Stimulated activated CD4-positive, alpha-beta T cell treated with anti-CD3 and anti-CD28 coated beads, Interleukin-1b, Interleukin-23, amount 100 ng/mL, for 1 hour (primary cell): Measurements from ENCODE around the gene CLDN3.
"Not testable (repeated sequence)": the region's sequence is repeated elsewhere in the genome, so short reads cannot be mapped to it uniquely, and the experiment has no call there.

Experiments
- DNase-seq, 2 donors: peaks; one replicate each; pipeline ENCODE4 v3.0.0-alpha.2; 2020; ENCODE audit warnings: low read depth in 2 of 2

The CLDN3 gene

GRCh38 chr7:73770002-73770859 is at the start of gene CLDN3:
TSS of gene CLDN3 (minus strand) at chr7:73770270. CDS start at chr7:73770049, 221 bp downstream.
- no peak for DNase-seq

- DNase-seq = no peak
These were observed 47.1 kb upstream of the CLDN3 start for GRCh38 chr7:73817121-73817520.

- DNase-seq = no peak
These were observed 45.4 kb upstream of the CLDN3 start for GRCh38 chr7:73815436-73815835.

GRCh38 chr7:73812996-73813395 is 42.9 kb upstream of the CLDN3 start:
- no peak for DNase-seq

- peak in 1 of 2 donors; percentile 35 for DNase-seq
These were observed 41.7 kb upstream of the CLDN3 start for GRCh38 chr7:73811760-73812168.

- no peak for DNase-seq
These were observed 40.9 kb upstream of the CLDN3 start for GRCh38 chr7:73810998-73811360.

GRCh38 chr7:73809467-73809951 is 39.4 kb upstream of the CLDN3 start:
- no peak for DNase-seq

- no peak for DNase-seq
These were observed 32.4 kb upstream of the CLDN3 start for GRCh38 chr7:73802459-73802858.

GRCh38 chr7:73801577-73801976 is 31.5 kb upstream of the CLDN3 start:
- DNase-seq = no peak

GRCh38 chr7:73799282-73800141 is 29.4 kb upstream of the CLDN3 start:
- DNase-seq = no peak

- not testable (repeated sequence) for DNase-seq
These were observed 27.1 kb upstream of the CLDN3 start for GRCh38 chr7:73797176-73797575.

- DNase-seq = not testable (repeated sequence)
These were observed 26.6 kb upstream of the CLDN3 start for GRCh38 chr7:73796656-73797055.

- not testable (repeated sequence) for DNase-seq
These were observed 25.1 kb upstream of the CLDN3 start for GRCh38 chr7:73795188-73795587.

- not testable (repeated sequence) for DNase-seq
These were observed 21.2 kb upstream of the CLDN3 start for GRCh38 chr7:73791170-73791690.

- DNase-seq = no peak
These were observed 19.0 kb upstream of the CLDN3 start for GRCh38 chr7:73789051-73789450.

GRCh38 chr7:73787786-73788048 is 17.6 kb upstream of the CLDN3 start:
- DNase-seq = not testable (repeated sequence)

GRCh38 chr7:73786588-73786987 is 16.5 kb upstream of the CLDN3 start:
- DNase-seq = no peak

- DNase-seq = no peak
These were observed 9.4 kb upstream of the CLDN3 start for GRCh38 chr7:73779517-73779916.

- no peak for DNase-seq
These were observed 8.8 kb upstream of the CLDN3 start for GRCh38 chr7:73778801-73779389.

- no peak for DNase-seq
These were observed 4.9 kb upstream of the CLDN3 start for GRCh38 chr7:73774923-73775322.

- no peak for DNase-seq
These were observed 3.8 kb upstream of the CLDN3 start for GRCh38 chr7:73773700-73774517.
